H9 (cell line): ENCODE measurements around the gene SPTAN1. TPM values are rescaled to one million over a fixed set of nuclear protein-coding genes. Genes with fewer than 3 reads are reported as not detected.

ENCODE experiments used
- DNase-seq: peaks from one replicate; pipeline ENCODE4 v3.0.0-alpha.2; 2017
- H2AFZ ChIP-seq: one replicate; pipeline ENCODE4 v1.6.1; 2013; ENCODE audit warnings: mild to moderate bottlenecking, low read length, control low read depth, moderate library complexity
- H2AK5ac ChIP-seq: 2 replicates; pipeline ENCODE4 v1.6.1; 2013; ENCODE audit warnings: low read length, control low read depth, mixed read lengths; ENCODE audit not compliant: insufficient read length
- H2BK120ac ChIP-seq: one replicate; pipeline ENCODE4 v1.6.1; 2013; ENCODE audit warnings: low read depth, mild to moderate bottlenecking, low read length, control low read depth, inconsistent platforms; ENCODE audit not compliant: poor library complexity, severe bottlenecking
- H2BK12ac ChIP-seq: 2 replicates; pipeline ENCODE4 v1.6.1; 2013; ENCODE audit warnings: low read length, control low read depth, mixed read lengths, low read depth; ENCODE audit not compliant: insufficient read length
- H2BK15ac ChIP-seq: 2 replicates; pipeline ENCODE4 v1.6.1; 2013; ENCODE audit warnings: low read depth, low read length, control low read depth
- H2BK20ac ChIP-seq: one replicate; pipeline ENCODE4 v1.6.1; 2013; ENCODE audit warnings: low read depth, mild to moderate bottlenecking, low read length, control low read depth, inconsistent platforms; ENCODE audit not compliant: poor library complexity, severe bottlenecking
- H2BK5ac ChIP-seq: 2 replicates; pipeline ENCODE4 v1.6.1; 2013; ENCODE audit warnings: low read length, control low read depth, mixed read lengths; ENCODE audit not compliant: insufficient read length
- H3K14ac ChIP-seq: 2 replicates; pipeline ENCODE4 v1.6.1; 2013; ENCODE audit warnings: low read length, control low read depth; ENCODE audit not compliant: insufficient read depth
- H3K18ac ChIP-seq: 2 replicates; pipeline ENCODE4 v1.6.1; 2013; ENCODE audit warnings: low read depth, mild to moderate bottlenecking, mixed read lengths, low read length, control low read depth; ENCODE audit not compliant: insufficient read length
- H3K23ac ChIP-seq: 2 replicates; pipeline ENCODE4 v1.6.1; 2013; ENCODE audit warnings: low read length, control low read depth, mixed read lengths, low read depth; ENCODE audit not compliant: insufficient read length
- H3K23me2 ChIP-seq: 2 replicates; pipeline ENCODE4 v1.6.1; 2013; ENCODE audit warnings: low read depth, mild to moderate bottlenecking, mixed read lengths, low read length, control low read depth; ENCODE audit not compliant: insufficient read length, poor library complexity, severe bottlenecking
- H3K27ac ChIP-seq: 2 replicates; pipeline ENCODE4 v1.5.1; 2013; ENCODE audit warnings: low read length, control low read depth, mixed read lengths, low read depth; ENCODE audit not compliant: insufficient read length
- H3K27me3 ChIP-seq: 2 replicates; pipeline ENCODE4 v1.6.1; 2013; ENCODE audit warnings: low read length, control low read depth, inconsistent platforms; ENCODE audit not compliant: insufficient read depth
- H3K4ac ChIP-seq: 2 replicates; pipeline ENCODE4 v1.6.1; 2013; ENCODE audit warnings: low read depth, mild to moderate bottlenecking, control low read depth, inconsistent platforms, low read length, moderate library complexity
- H3K4me1 ChIP-seq: 2 replicates; pipeline ENCODE4 v1.6.1; 2013; ENCODE audit warnings: low read length, control low read depth, inconsistent platforms; ENCODE audit not compliant: insufficient read depth
- H3K4me2 ChIP-seq: 2 replicates; pipeline ENCODE4 v1.6.1; 2013; ENCODE audit warnings: low read length, control low read depth, mixed read lengths; ENCODE audit not compliant: insufficient read length, insufficient read depth
- H3K56ac ChIP-seq: 2 replicates; pipeline ENCODE4 v1.6.1; 2013; ENCODE audit warnings: low read depth, mild to moderate bottlenecking, mixed read lengths, low read length, control low read depth; ENCODE audit not compliant: insufficient read length
- H3K79me1 ChIP-seq: 2 replicates; pipeline ENCODE4 v1.6.1; 2013; ENCODE audit warnings: low read depth, mild to moderate bottlenecking, moderate library complexity, low read length, control low read depth, inconsistent platforms; ENCODE audit not compliant: insufficient read depth, poor library complexity, severe bottlenecking
- H3K79me2 ChIP-seq: 2 replicates; pipeline ENCODE4 v1.6.1; 2013; ENCODE audit warnings: low read length, control low read depth, inconsistent platforms; ENCODE audit not compliant: insufficient read depth
- H3K9ac ChIP-seq: 2 replicates; pipeline ENCODE4 v1.6.1; 2013; ENCODE audit warnings: low read length, control low read depth, mixed read lengths; ENCODE audit not compliant: insufficient read length; ENCODE audit errors: extremely low read depth
- H3K9me3 ChIP-seq: one replicate; pipeline ENCODE4 v1.6.1; 2013; ENCODE audit warnings: low read depth, low read length, inconsistent platforms; ENCODE audit not compliant: control insufficient read depth
- H3T11ph ChIP-seq: one replicate; pipeline ENCODE4 v1.6.1; 2013; ENCODE audit warnings: mild to moderate bottlenecking, low read length, control low read depth, inconsistent platforms
- H4K20me1 ChIP-seq: one replicate; pipeline ENCODE4 v1.6.1; 2013; ENCODE audit not compliant: control insufficient read depth, insufficient read length, insufficient read depth
- H4K5ac ChIP-seq: 2 replicates; pipeline ENCODE4 v1.6.1; 2013; ENCODE audit warnings: low read depth, mild to moderate bottlenecking, mixed read lengths, low read length, control low read depth; ENCODE audit not compliant: insufficient read length
- H4K8ac ChIP-seq: replicated peaks from 2 replicates; pipeline ENCODE4 v1.6.1; 2013; ENCODE audit warnings: low read length, control low read depth, mixed read lengths, low read depth; ENCODE audit not compliant: insufficient read length
- H4K91ac ChIP-seq: 2 replicates; pipeline ENCODE4 v1.6.1; 2013; ENCODE audit warnings: low read depth, mild to moderate bottlenecking, moderate library complexity, mixed read lengths, low read length, control low read depth; ENCODE audit not compliant: insufficient read length
- H3K27ac Mint-ChIP-seq, 3 experiments: 2 replicates in 2 of 3; 3 replicates in 1 of 3; pipeline ENCODE4 v1.8.0; 2020 to 2021; ENCODE audit warnings: mixed read lengths in 3 of 3, mild to moderate bottlenecking in 1 of 3, moderate library complexity in 1 of 3
- H3K27me3 Mint-ChIP-seq: 2 replicates; pipeline ENCODE4 v1.8.0; 2021; ENCODE audit warnings: low read depth, mild to moderate bottlenecking, moderate library complexity, mixed read lengths
- H3K36me3 Mint-ChIP-seq, 3 experiments: 2 replicates in 2 of 3; 3 replicates in 1 of 3; pipeline ENCODE4 v1.8.0; 2020 to 2021; ENCODE audit warnings: low read depth in 3 of 3, mixed read lengths in 3 of 3; ENCODE audit not compliant: insufficient read depth in 1 of 3
- H3K4me1 Mint-ChIP-seq, 2 experiments: 2 replicates each; pipeline ENCODE4 v1.8.0; 2020; ENCODE audit warnings: mixed read lengths in 2 of 2
- H3K4me3 Mint-ChIP-seq, 2 experiments: 2 replicates in 1 of 2; 3 replicates in 1 of 2; pipeline ENCODE4 v1.8.0; 2020 to 2021; ENCODE audit warnings: mild to moderate bottlenecking in 2 of 2, mixed read lengths in 2 of 2, moderate library complexity in 1 of 2
- H3K9me3 Mint-ChIP-seq, 2 experiments: 2 replicates in 1 of 2; 3 replicates in 1 of 2; pipeline ENCODE4 v1.8.0; 2020; ENCODE audit warnings: mild to moderate bottlenecking in 2 of 2, mixed read lengths in 2 of 2, moderate library complexity in 1 of 2
- WGBS: extraction: QIAGEN DNeasy Blood & Tissue Kit; methylation state at CpG from one replicate; pipeline ENCODE4 v1.1.7; 2013; ENCODE audit warnings: missing lambda C conversion rate, low lambda C conversion rate, mixed read lengths; ENCODE audit not compliant: insufficient read length; ENCODE audit errors: extremely low coverage; 5-methylcytosine and 5-hydroxymethylcytosine counted together
- total RNA-seq: library from RNA; stranded (reverse); gene quantifications from 2 replicates; pipeline ENCODE4 v1.2.1, GENCODE V29; 2021
- TF ChIP-seq, protein P1 (sequence below): fragments of 200-600 bp; sonication (generic); conservative IDR thresholded peaks from 3 replicates; pipeline ENCODE4 v1.8.0; 2021; ENCODE audit warnings: antibody characterized with exemption, mild to moderate bottlenecking

Gene SPTAN1
- total RNA-seq, 1 experiment from 2014 or later, result 213 TPM

DNA sequence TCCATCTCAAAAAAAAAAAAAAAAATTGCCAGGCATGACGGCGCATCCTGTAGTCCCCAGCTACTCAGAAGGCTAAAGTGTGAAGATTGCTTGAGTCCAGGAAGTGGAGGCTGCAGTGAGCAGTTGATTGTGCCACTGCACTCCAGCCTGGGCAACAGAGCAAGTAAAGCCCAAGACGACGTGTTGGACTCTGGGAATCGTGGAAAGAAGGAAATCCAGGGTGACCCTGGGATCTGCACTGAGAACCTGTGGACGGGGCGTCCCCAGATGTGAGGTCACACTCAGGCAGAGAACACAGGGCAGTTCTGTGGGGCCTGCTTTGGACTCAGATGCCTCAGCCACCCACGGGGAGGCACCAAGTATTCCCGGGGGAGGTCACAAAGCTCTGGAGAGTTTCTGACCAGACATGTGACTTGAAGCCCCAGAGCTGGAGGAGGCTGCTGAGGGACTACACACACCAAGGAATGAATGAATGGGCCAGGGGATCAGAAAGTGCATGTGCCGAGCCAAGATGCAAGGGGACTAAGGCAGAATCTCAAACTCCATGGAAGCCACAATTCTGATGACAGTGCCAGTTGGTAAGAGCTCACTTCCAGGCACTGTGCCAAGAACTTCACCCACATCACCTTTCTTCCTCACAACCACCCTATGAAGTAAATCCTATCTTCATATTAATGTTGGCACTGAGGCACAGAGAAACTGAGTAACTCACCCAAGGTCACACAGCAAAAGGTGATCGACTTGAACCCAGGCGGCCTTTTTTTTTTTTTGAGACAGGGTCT lies 91.3 kb downstream of the SPTAN1 start:
- no peak for DNase-seq
- no peak overlapping the region for H2AK5ac ChIP-seq
- H3K4ac ChIP-seq, result no peak overlapping the region
- peaks cover 2% of the 10 kb centered on the region for H3K79me1 ChIP-seq
- no peak overlapping the region for H4K5ac ChIP-seq
- TF ChIP-seq, protein P1, sequence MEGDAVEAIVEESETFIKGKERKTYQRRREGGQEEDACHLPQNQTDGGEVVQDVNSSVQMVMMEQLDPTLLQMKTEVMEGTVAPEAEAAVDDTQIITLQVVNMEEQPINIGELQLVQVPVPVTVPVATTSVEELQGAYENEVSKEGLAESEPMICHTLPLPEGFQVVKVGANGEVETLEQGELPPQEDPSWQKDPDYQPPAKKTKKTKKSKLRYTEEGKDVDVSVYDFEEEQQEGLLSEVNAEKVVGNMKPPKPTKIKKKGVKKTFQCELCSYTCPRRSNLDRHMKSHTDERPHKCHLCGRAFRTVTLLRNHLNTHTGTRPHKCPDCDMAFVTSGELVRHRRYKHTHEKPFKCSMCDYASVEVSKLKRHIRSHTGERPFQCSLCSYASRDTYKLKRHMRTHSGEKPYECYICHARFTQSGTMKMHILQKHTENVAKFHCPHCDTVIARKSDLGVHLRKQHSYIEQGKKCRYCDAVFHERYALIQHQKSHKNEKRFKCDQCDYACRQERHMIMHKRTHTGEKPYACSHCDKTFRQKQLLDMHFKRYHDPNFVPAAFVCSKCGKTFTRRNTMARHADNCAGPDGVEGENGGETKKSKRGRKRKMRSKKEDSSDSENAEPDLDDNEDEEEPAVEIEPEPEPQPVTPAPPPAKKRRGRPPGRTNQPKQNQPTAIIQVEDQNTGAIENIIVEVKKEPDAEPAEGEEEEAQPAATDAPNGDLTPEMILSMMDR, result no peak
- no peak overlapping the region for H3T11ph ChIP-seq
- H3K4me1 ChIP-seq, result no peaks in the 10 kb centered on the region
- H2BK12ac ChIP-seq, result no peak overlapping the region
- Mint-ChIP-seq H3K9me3 (no peaks in the 10 kb centered on the region), H3K4me1 (0 out of 4 replicates have a peak, but pooled peaks cover 0 to 6% of the 10 kb centered on the region in 2 experiments), H3K27me3 (no peaks in the 10 kb centered on the region), H3K27ac (peak overlapping the region; percentile 50 to 77 (median 64); a peak in 3 of 7 replicates), H3K4me3 (no peak overlapping the region), H3K36me3 (peaks cover 6 to 40% (median 21%) of the 10 kb centered on the region in 3 experiments)
- H2BK120ac ChIP-seq, result no peak overlapping the region
- no peak overlapping the region for H2BK15ac ChIP-seq
- H3K9me3 ChIP-seq, result no peaks in the 10 kb centered on the region
- no peak overlapping the region for H4K91ac ChIP-seq
- H3K23ac ChIP-seq, result no peak overlapping the region
- no peaks in the 10 kb centered on the region for H3K27me3 ChIP-seq
- H2AFZ ChIP-seq, result no peak overlapping the region
- WGBS, result no CpG with 5 or more reads among the region's 12 CpGs
- H3K79me2 ChIP-seq, result no peaks in the 10 kb centered on the region
- no peak overlapping the region for H2BK5ac ChIP-seq
- no peak overlapping the region for H3K56ac ChIP-seq
- H3K23me2 ChIP-seq, result peaks cover 5% of the 10 kb centered on the region
- no peak overlapping the region for H3K4me2 ChIP-seq
- no peak overlapping the region for H4K8ac ChIP-seq
- no peaks in the 10 kb centered on the region for H4K20me1 ChIP-seq
- no peak overlapping the region for H3K18ac ChIP-seq
- H2BK20ac ChIP-seq, result no peak overlapping the region
- no peak overlapping the region for H3K9ac ChIP-seq
- H3K27ac ChIP-seq, result no peak overlapping the region
- H3K14ac ChIP-seq, result no peak overlapping the region
